Peyer's patch (tissue), 4 donors: ENCODE measurements around the gene ZFHX3.

Experiments used
- POLR2A ChIP-seq, 2 donors: fragments of 450-650 bp; IDR thresholded peaks; one replicate each; pipeline ENCODE4 v1.5.1; 2017; ENCODE audit warnings: antibody characterized with exemption in 2 of 2, mild to moderate bottlenecking in 2 of 2, moderate library complexity in 2 of 2
- TF ChIP-seq, protein P1 (sequence below), 6 experiments: fragments of 450-650 bp in 4 of 6; fragments of 200-600 bp in 2 of 6; sonication (generic) in 1 of 6; IDR thresholded peaks; one replicate each; pipeline ENCODE4 v1.5.1; 2017 to 2019; ENCODE audit warnings: antibody characterized with exemption in 6 of 6, mild to moderate bottlenecking in 3 of 6, moderate library complexity in 1 of 6

DNA sequence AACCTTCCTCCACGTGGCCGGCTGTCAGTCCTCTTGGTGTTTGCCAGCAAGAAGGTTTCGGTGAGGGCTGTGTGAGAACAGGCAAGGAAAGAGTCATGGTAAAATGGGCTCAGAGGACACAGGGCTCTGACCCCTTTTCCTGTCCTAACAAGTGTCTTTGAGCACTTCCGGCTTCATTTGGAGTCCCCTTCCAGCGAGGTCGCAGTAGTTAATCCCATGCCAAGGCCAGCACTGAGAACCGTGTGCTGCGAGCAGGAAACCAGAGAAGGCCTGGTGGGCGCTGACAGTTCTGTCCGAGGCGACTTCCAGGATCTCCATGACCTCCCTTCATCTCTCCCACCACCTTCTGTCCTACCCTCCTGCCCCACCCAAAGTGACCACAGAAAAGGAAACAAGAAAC lies 168.1 kb downstream of the ZFHX3 start:
- no peak for TF ChIP-seq POLR2A (IDR thresholded peaks at IDR 0.05)
- TF ChIP-seq, protein P1, sequence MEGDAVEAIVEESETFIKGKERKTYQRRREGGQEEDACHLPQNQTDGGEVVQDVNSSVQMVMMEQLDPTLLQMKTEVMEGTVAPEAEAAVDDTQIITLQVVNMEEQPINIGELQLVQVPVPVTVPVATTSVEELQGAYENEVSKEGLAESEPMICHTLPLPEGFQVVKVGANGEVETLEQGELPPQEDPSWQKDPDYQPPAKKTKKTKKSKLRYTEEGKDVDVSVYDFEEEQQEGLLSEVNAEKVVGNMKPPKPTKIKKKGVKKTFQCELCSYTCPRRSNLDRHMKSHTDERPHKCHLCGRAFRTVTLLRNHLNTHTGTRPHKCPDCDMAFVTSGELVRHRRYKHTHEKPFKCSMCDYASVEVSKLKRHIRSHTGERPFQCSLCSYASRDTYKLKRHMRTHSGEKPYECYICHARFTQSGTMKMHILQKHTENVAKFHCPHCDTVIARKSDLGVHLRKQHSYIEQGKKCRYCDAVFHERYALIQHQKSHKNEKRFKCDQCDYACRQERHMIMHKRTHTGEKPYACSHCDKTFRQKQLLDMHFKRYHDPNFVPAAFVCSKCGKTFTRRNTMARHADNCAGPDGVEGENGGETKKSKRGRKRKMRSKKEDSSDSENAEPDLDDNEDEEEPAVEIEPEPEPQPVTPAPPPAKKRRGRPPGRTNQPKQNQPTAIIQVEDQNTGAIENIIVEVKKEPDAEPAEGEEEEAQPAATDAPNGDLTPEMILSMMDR (IDR thresholded peaks at IDR 0.05): no peak
